Measurements from ENCODE around the gene INO80C.

INO80C gene

DNA sequence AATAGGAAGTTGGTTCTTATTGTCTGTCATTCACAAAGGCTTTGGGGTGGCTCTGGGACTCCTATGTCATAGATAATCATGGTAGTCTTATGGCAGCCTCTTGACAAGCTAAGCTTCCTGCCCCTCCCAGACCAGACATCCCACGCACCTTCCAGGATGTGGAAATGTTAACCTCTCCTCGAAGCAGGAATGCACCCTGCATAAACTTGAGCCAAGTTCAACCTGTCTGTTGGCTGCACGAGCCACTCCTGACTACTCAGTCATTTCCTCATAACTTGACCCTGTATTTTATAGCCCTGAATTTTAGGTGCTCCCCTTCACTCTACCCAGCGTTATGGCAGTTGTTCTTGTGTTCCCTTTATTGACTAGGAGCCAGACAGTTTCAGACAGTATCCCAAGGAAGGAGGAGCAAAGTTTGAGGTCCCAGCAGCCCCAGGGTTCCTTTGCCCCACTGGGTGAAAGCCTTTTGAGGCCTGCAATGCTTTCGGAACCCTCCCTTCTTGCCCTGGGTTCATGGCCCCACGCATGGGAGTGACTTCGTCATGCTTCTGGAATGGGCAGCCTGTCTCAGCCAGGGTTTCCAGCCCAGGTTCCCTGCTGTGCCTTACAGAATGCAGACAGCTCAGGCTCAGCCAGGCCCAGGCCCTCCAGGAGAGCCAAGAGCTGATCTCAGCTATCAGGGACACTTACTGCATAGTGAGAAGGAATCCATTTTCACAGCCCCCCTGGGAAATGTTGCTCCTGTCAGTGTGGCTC is 15.6 kb upstream of the INO80C start:
- FAIRE-seq, result no peak
- no peak for DNase-seq (ENCODE audit: insufficient read length, low spot score)

DNA sequence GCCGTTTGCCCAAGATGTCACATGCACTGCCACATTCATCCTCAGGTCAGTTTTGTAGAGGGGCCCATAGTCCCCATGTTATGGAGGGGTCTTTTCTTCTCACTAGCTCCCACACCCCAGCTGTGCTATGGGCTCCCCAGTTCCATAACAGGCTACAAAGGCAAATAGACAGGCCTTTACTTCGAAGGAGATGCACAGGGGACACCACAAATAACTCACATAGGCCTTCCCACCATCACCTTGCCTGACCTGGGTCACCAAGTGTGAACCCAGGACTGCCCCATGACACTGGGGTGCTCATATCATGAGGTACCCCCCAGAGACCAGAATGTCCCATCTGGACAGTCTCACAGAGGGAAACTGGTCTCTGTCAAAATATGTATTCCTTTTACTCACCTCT is 15.0 kb upstream of the INO80C start:
- no peak for FAIRE-seq

DNA sequence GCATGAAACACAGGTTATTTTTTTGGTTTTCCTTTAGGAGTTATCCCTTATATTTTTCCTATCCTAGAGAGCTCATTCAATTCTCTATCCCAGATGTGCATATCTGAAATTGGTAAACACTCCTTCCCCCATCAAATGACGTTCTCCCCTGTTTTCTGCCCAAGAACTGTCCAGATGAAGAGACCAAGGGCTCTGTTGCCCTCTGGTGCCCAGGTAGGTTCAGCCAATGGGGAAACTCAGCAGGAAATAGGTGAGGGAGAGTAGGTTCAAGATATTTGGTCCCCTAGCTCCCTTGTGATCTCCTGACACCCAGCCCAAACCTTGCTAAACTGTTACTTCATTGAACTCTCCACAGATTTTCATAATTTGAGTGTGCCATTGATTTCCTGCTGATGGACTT is 14.1 kb upstream of the INO80C start:
- FAIRE-seq (no peak), DNase-seq (ENCODE audit: insufficient read length, low spot score) (no peak)

More for the DNA sequence above, 15.0 kb upstream of the INO80C start:
- no peak for DNase-seq (ENCODE audit: insufficient read length, low spot score)

DNA sequence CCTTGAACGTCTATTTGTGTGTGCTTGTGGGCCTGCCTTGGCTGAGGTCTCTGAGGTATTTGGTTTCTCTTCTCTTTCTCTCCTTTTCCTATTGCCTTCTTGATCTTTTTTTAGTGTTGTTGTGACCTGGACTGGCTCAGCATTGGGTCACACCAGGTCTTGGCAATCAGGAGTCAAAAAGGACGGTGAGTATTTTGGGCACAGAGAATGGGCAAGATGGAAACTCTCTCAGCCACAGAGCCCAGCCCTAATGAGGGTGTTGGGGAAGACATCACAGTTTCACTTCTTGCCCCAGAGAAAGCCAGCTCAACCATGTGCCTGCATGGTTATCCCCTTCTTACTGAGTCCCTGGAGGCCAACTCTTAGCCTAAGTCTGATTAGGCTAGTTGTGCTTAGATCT is 13.7 kb upstream of the INO80C start:
- DNase-seq (ENCODE audit: insufficient read length, low spot score), result no peak

DNA sequence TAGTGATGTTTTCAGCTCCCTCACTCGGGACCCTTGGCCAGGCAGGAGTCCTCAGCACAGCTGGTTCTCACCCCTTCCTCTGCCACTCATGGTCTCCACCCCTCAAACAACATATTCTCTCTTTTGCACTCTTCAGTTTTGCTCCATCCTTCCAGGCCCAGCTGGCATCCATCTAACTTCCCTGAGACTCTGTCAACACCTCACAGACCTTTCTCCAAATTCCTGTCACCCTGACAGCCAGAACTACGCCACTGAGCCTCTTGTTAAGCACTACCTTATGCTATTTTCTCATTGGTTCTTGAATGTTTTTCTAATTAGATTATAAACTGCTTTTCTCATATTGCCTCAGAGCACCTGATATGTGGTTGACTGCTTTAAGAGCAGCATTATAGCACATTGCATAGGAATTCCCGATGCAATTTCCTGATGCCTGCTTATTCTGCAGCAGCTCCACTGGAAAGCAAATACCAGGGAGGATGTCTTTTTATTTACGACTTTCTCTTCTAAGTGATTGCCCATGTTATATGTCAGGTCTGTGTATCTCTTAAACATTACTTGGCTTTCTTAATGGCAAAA is 12.4 kb upstream of the INO80C start:
- FAIRE-seq (no peak), DNase-seq (ENCODE audit: insufficient read length, low spot score) (no peak)

More for the DNA sequence above, 13.7 kb upstream of the INO80C start:
- no peak for FAIRE-seq

DNA sequence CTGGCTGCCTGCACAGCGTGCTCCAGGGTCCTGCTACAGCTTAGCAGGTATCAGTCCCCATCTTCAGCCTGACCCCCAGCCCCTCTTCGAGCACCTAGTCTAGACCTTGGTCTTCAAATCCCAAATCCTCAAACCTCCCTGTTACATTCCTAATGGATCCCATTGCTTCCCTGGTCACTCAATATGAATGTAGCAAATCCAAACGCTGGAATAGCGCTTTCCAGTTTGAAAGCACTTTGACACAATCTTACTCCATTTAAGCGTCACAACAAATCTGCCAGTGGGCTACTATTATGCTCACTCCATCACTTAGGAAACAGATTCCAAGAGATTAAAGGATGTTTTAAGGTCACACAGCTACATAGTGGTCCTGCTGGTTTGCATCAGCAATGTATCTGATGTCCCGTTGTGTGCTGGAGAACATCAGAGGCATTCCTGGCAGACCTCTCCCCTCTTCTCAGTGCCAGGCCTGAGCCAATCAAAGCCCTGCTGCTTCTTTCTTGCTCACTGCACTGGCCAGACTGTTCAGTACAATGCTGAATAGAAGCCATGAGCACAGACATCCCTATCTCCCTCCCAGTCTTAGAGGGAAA is 11.1 kb upstream of the INO80C start:
- no peak for FAIRE-seq
- no peak for DNase-seq (ENCODE audit: insufficient read length, low spot score)

DNA sequence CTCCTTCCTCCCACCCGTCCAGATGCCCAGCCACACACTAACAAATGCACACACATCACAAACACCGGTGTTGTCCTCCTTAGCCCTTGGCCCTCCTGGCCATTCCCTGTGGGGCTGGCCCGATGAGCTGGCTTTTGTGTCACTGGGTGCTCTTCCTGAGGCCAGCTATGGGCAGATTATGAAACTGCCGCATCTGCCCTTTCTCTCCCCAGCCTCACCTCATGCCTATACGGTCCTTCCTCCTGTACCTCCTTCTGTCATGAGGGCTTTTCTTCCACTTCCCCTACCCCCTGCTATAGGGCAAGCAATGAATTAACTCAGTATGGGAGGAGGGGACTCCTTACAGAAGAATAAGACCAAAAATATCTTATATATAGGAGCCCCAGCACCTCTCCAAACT is 10.3 kb upstream of the INO80C start:
- DNase-seq (ENCODE audit: insufficient read length, low spot score), result no peak
- no peak for FAIRE-seq

DNA sequence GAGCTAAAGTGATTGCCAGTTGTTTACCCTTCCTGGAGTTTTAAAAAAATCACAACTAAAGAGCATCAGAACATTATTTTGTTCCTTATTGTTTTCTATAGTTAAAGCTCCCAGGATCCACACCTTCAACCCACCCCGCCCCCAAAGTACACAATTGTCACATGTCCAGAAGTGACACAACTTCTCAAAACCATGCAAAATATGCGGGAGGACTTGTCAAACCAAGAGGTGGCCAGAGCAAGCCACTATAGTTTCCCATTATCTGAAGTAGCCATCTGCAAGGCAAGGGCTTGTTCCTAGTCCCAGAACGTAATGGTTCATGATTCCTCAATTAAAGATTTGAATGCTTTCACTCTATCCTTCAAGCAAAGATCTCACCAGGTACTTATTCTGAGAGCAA is 9.9 kb upstream of the INO80C start:
- FAIRE-seq, result no peak
- DNase-seq (ENCODE audit: insufficient read length, low spot score), result no peak

DNA sequence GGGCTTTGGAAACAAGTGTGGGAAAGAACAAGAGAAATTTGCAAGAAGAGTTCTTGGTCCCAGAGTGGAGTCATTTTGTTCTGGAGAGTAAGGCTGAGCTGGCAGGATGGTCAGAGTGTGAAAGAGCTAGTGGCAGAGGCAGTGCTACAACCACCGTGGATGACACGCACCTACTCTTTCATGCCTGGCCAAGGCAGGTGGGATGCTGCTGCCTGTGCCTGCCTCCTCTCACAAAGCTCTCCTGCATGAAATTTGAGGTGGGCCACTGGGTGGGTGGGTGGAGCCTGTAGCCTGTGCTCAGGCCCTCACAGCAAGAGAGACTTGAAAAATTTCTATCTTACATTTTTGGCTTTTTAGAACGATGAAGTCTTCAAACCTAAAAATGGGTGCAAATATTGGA is 9.4 kb upstream of the INO80C start:
- no peak for DNase-seq (ENCODE audit: insufficient read length, low spot score)
- no peak for FAIRE-seq

DNA sequence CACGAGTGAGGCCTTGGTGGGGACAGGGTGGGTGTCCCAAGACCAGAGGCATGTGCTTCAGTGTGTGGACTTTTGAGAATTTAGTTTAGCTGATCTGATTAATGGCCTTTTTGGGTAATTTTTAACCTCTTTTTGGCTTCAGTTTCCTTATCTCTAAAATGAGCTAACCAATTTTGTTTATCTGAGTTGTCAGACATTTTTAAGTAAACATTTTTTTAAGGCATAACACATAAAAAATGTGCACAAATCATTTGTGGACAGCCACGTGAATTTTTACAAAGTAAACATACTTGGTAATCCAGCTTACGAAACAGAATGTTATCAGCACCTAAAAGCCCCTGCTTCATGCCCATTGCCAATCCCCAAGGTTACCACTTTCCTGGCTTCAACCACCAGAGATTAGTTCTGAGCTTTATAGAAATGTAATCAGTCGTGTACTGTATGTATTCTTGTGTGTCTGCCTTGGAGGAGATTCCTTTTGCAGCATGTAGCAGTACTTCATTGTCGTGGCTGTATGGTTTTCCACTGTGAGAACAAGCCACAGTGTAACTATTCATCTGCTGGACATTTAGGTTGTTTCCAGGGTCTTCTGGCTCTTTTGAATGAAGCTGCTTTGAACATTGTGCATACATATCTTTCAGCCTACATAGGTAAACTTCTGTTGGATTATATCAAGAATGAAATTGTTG is 8.4 kb upstream of the INO80C start:
- no peak for DNase-seq (ENCODE audit: insufficient read length, low spot score)
- no peak for FAIRE-seq

DNA sequence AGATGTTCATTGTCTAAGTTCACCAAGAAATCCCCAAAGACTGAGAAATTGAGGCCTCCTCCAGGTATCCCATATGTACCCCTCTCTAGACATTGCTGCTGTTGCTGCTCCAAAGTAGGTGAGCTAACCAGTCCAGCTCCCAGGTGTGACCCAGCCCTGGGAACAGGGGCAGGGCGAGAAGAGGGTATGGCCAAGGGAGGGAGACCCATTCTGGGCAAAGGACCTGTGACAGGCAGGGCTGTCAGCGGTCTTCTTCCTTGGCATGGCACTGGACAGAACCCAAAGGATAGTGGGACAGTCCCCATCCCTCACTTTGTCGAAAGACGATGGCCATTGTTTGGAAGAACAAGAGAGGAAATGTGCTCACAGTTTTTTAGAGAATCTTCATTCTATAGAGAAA is 7.2 kb upstream of the INO80C start:
- FAIRE-seq (no peak), DNase-seq (ENCODE audit: insufficient read length, low spot score) (no peak)

DNA sequence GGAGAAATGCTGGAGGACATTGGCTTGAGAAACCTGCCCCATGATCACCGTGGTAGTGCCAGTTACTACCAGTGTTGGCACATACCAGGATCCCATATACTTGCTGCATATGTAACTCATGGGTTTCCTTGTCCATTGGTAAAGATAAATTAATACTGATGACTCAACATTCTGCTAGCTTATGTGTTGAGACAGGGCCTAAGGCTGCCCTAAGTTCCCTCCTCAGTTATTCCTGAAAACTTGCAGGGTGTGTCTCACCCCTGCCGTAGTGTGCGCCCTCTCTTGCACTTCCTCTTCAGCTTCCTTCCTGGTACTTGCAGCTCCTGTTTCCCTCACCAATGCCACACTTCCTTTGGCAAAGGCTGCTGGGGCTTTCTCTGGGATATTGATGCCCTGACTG is 4.3 kb upstream of the INO80C start:
- DNase-seq (ENCODE audit: insufficient read length, low spot score) (no peak), FAIRE-seq (no peak)

DNA sequence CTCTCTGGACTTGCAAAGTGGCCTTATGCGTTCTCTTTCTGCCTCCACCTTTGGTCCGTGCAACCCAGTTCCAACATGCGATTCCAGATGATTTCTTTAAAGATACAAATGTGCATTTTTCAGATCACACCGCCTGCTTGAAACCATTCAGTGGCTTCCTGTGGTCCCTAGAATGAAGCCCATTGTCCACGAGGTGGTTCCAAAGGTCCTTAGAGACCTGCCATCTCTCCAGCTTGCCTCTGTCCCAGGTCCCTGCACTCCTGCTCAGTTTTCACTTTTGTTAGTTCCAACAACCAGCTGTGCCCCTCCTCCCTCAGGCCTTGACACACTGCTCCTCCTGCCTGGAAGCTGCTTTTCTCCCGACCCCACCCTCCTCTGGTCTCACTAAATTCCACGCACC is 3.6 kb upstream of the INO80C start:
- FAIRE-seq (no peak), DNase-seq (ENCODE audit: insufficient read length, low spot score) (no peak)

DNA sequence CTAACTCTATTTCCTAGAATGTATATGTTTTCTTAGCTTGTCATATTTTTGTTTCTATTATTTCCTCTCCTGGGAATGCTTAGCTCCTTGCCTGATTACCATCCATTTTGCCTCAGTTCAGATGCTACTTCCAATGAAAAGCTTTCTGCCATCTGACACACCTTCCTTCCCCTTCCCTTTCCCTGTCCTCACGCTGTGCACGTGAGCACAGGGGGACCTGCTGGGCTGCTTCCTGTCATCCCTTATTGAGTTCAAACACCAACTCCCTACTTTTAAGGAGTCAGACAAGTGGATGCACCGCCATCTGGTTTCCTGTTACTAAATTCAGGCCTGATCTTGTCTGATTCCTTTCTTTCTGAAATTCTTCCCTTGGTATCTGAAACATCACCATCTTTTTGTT is 2.4 kb upstream of the INO80C start:
- DNase-seq (ENCODE audit: insufficient read length, low spot score) (no peak), FAIRE-seq (no peak)

DNA sequence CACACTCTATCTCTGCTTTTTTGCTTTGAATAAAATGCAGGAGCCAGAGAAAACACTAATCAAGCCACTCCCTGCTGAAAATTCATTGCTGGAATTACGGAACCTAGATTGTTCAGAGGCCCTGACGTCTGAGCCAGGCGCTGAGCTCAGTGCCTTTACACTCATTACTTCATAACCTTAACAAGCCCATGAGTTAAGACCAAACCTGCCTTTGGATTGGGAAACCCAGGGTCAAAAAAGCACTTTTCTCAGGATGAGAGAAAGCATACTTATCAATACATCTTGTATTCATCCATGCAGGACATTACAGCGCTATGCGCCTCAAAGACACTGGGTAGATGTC is 762 bp downstream of the INO80C start:
- FAIRE-seq (no peak), DNase-seq (ENCODE audit: insufficient read length, low spot score) (no peak)

DNA sequence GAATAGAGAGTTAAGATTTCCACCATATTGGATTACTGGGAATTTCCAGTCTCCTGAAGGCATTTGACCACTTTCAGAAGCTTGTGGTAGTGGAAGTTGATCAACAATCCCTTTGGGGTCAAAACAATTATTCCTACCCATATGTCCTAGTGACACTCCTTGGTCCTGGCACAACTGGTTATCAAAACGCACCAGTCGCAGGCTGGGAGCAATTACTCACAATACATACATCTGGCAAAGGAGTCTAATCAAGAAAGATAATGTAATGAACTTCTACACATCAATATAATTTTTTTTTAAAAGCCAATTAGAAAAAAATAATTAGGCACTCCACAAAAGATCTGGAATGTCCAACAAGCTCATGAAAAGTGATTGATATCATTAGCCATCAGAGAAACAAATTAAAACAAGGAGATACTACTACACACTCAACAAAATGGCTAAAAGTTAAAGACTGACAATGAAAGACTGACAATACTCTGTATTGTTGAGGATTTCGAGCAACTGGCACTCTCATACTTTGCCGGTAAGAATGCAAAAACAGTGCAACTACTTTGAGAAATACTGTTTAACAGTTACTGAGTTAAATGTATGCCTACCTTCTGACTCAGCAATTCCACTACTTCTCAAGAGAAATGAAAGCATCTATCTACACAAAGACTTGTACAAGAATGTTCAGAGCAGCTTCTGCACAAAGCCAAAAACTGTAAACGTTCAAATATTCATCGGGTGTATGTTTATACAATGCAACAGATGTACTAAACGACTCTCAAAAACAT is 2.0 kb downstream of the INO80C start:
- FAIRE-seq, result no peak
- DNase-seq (ENCODE audit: insufficient read length, low spot score), result no peak

DNA sequence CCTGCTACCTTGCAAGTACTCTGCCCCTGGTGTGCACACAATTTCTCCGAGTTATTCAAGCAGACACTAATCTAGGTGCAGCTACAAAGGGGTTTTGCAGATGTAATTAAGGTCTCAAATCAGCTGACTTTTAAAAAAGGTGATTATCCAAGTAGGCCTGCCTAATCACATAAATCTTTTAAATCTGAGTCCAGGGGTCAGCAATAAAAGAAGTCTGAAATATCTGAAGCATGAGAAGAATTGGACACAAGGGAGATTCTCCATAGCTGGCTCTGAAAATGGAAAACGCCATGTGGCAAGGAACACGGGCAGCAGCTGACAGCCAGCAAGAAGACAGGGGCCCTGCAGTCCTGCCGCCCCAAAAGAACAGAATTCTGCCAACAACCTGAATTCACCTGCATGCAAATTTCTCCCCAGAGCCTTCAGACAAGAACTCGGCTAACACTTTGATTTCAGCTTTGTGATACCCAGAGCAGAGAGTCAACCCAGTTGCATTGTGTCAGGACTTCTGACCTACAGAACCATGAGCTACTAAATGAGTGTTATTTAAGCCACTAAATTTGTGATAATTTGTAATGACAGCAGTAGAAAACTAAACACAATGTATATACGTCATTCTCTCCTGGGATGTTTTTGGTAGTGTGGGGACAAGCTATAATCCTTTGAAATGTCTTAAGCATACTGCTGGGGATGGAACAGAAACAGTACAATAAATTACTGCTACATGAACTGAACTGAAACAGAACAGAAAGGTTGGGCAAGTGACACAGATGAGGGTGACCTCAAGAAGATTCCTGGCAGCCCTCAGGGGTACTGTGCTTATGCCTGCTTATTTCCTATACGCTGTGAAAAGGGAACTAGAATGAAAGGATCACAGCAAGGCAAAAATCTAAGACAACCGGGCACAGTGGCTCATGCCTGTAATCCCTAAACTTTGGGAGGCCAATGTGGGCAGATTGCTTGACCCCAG is 3.2 kb downstream of the INO80C start:
- FAIRE-seq (no peak), DNase-seq (ENCODE audit: insufficient read length, low spot score) (no peak)

DNA sequence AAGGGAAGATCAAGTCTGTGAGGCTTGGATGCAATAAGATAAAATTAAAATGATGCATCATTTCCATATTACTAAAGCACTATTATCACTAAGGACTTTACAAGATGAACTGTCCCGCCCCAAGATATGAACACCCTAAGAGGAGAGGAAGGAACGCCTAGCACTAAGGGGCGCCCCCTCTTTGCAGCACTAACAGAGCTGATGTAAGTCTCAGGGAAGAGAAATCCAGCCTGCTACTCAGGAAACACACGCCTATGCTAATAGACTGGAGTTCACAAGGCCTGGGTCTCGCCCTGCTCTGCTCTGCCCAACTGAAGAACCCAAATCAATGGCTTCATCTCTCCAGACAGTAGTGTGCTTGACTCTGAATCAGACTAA is 6.1 kb downstream of the INO80C start:
- DNase-seq (ENCODE audit: insufficient read length, low spot score) (no peak), FAIRE-seq (no peak)

DNA sequence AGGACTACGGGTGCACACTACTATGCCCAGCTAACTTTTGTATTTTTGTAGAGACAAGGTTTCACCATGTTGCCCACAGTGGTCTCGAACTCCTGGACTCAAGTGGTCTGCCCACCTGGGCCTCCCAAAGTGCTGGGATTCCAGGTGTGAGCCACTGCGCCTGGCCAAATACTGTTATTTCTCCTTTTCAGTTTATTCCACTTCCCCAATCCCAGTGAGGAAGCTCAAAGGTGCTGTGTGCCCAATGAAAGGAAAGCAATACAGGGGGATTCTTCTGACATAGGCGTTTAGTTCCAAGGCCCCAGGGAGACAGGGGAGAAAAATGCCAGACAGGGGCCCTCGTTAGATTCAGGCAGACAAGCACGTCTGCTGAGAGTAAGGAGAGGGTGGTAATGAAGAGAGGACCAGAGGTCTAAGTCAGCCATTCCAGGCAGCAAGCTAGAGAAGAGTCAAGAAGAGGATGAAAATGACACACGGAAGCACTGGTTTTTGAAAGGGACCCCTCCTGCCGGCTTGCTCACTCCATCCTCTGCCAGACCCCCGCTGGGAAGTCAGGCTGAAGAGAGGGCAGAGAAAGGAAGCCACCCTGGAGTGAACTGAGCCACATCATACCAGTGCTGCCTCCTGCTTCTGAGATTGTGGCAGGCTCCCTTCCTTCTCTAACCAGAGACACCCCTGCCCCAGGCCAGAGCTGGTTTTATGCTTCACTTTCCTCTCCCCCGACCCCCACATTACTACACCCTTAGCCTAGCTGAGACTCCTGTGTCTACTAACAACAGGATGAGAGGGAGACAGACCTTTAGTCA is 6.7 kb downstream of the INO80C start:
- DNase-seq (ENCODE audit: insufficient read length, low spot score) (no peak), FAIRE-seq (no peak)
